DOHH2 (cell line): ENCODE results near the gene HDLBP.

Source experiments
- H3F3A ChIP-seq: fragments of 200-600 bp; sonication (generic), shearing (Covaris generic); 2 replicates; pipeline ENCODE4 v1.6.0; 2016; ENCODE audit warnings: antibody characterized with exemption, mild to moderate bottlenecking; ENCODE audit not compliant: control insufficient read depth, insufficient read depth
- H3K27ac ChIP-seq: fragments of 200-600 bp; sonication (generic); 2 replicates; pipeline ENCODE4 v1.5.1; 2014; ENCODE audit warnings: low read depth, mild to moderate bottlenecking, low read length, moderate library complexity
- H3K27me3 ChIP-seq: fragments of 200-600 bp; sonication (generic); 2 replicates; pipeline ENCODE4 v1.6.1; 2014; ENCODE audit warnings: mild to moderate bottlenecking, low read length, mixed read lengths; ENCODE audit not compliant: control insufficient read depth
- H3K36me3 ChIP-seq: fragments of 200-600 bp; sonication (generic); 2 replicates; pipeline ENCODE4 v1.6.1; 2014; ENCODE audit warnings: mild to moderate bottlenecking, low read length, moderate library complexity, mixed read lengths; ENCODE audit not compliant: control insufficient read depth
- H3K4me1 ChIP-seq: fragments of 200-600 bp; sonication (generic); 2 replicates; pipeline ENCODE4 v1.6.1; 2014; ENCODE audit warnings: mild to moderate bottlenecking, low read length, mixed read lengths; ENCODE audit not compliant: control insufficient read depth
- H3K4me2 ChIP-seq: fragments of 200-600 bp; sonication (generic); 2 replicates; pipeline ENCODE4 v1.6.0; 2014; ENCODE audit warnings: mild to moderate bottlenecking, low read length, moderate library complexity
- H3K4me3 ChIP-seq: fragments of 200-600 bp; sonication (generic); 2 replicates; pipeline ENCODE4 v1.5.1; 2014; ENCODE audit warnings: mild to moderate bottlenecking, low read length, mixed read lengths
- H3K79me2 ChIP-seq: fragments of 200-600 bp; sonication (generic); 2 replicates; pipeline ENCODE4 v1.6.1; 2014; ENCODE audit warnings: mild to moderate bottlenecking, low read length, mixed read lengths; ENCODE audit not compliant: control insufficient read depth
- H3K9me2 ChIP-seq: fragments of 200-600 bp; sonication (generic); replicated peaks from 2 replicates; pipeline ENCODE4 v1.6.1; 2014; ENCODE audit warnings: mild to moderate bottlenecking, low read length, mixed read lengths; ENCODE audit not compliant: control insufficient read depth
- H3K9me3 ChIP-seq: fragments of 200-600 bp; sonication (generic); 2 replicates; pipeline ENCODE4 v1.6.1; 2014; ENCODE audit warnings: antibody characterized with exemption, low read length, mixed read lengths; ENCODE audit not compliant: control insufficient read depth, insufficient read depth
- H4K20me1 ChIP-seq: fragments of 200-600 bp; sonication (generic); 2 replicates; pipeline ENCODE4 v1.6.0; 2014; ENCODE audit warnings: low read depth, mild to moderate bottlenecking, antibody characterized with exemption, low read length, moderate library complexity; ENCODE audit not compliant: control insufficient read depth, insufficient read depth
- CTCF ChIP-seq: fragments of 200-600 bp; sonication (generic); IDR thresholded peaks from one replicate; pipeline ENCODE4 v1.5.1; 2014; ENCODE audit warnings: antibody characterized with exemption, mild to moderate bottlenecking, low read depth, low read length; ENCODE audit not compliant: poor library complexity, severe bottlenecking
- EZH2phosphoT487 ChIP-seq: fragments of 200-600 bp; sonication (generic); IDR thresholded peaks from 2 replicates; pipeline ENCODE4 v1.6.1; 2017; ENCODE audit warnings: borderline replicate concordance, mild to moderate bottlenecking, antibody characterized with exemption, low read length, moderate library complexity, mixed read lengths

Gene HDLBP

GRCh38 chr2:241289597-241289996, 25.9 kb downstream of the HDLBP start:
- Histone ChIP-seq H3K79me2 (peaks cover 98% of the 10 kb centered on the region), H3K27me3 (no peaks in the 10 kb centered on the region), H3K36me3 (peaks cover 12% of the 10 kb centered on the region), H3F3A (no peaks in the 10 kb centered on the region), H3K4me3 (no peak overlapping the region), H4K20me1 (peaks cover 28% of the 10 kb centered on the region), H3K9me3 (no peaks in the 10 kb centered on the region), H3K4me1 (peaks cover 24% of the 10 kb centered on the region), H3K27ac (no peak overlapping the region), H3K4me2 (no peak overlapping the region), H3K9me2 (no peaks in the 10 kb centered on the region)
- no peak for TF ChIP-seq CTCF
- no peak for TF ChIP-seq EZH2phosphoT487

GRCh38 chr2:241289053-241289452, 26.4 kb downstream of the HDLBP start:
- H3K9me3 ChIP-seq: no peaks in the 10 kb centered on the region
- H3K36me3 ChIP-seq: peaks cover 12% of the 10 kb centered on the region
- no peaks in the 10 kb centered on the region for H3K9me2 ChIP-seq
- no peak overlapping the region for H3K4me3 ChIP-seq
- H3K4me1 ChIP-seq: peaks cover 25% of the 10 kb centered on the region
- peaks cover 31% of the 10 kb centered on the region for H4K20me1 ChIP-seq
- no peaks in the 10 kb centered on the region for H3K27me3 ChIP-seq
- H3F3A ChIP-seq: no peaks in the 10 kb centered on the region
- TF ChIP-seq EZH2phosphoT487: no peak
- no peak for TF ChIP-seq CTCF
- H3K27ac ChIP-seq: no peak overlapping the region
- H3K4me2 ChIP-seq: no peak overlapping the region
- peaks cover 98% of the 10 kb centered on the region for H3K79me2 ChIP-seq

- Histone ChIP-seq H3K9me3 (no peaks in the 10 kb centered on the region), H3F3A (no peaks in the 10 kb centered on the region), H3K27ac (no peak overlapping the region), H3K27me3 (no peaks in the 10 kb centered on the region), H3K4me1 (peaks cover 19% of the 10 kb centered on the region), H3K36me3 (peaks cover 12% of the 10 kb centered on the region), H3K4me3 (no peak overlapping the region), H3K4me2 (no peak overlapping the region), H3K9me2 (no peaks in the 10 kb centered on the region), H3K79me2 (peaks cover 97% of the 10 kb centered on the region), H4K20me1 (peaks cover 31% of the 10 kb centered on the region)
- TF ChIP-seq CTCF: no peak
- TF ChIP-seq EZH2phosphoT487: no peak
Observed at GRCh38 chr2:241288324-241288888, 27.1 kb downstream of the HDLBP start.
